ENCODE results near the gene GBA3.

The GBA3 gene

GRCh38 chr4:22741744-22742143, 49.0 kb downstream of the GBA3 start:
- DNase-seq = no peak
- H3K27ac ChIP-seq (ENCODE audit: low read length) = no peak overlapping the region
- no peak overlapping the region for H3K9ac ChIP-seq (ENCODE audit: low read length)
- H3K4me2 ChIP-seq (ENCODE audit: low read depth, low read length) = no peak overlapping the region
- no peak for TF ChIP-seq EZH2 (optimal IDR thresholded peaks at IDR 0.05; ENCODE audit: low read depth, low read length)
- no peak for TF ChIP-seq EZH2phosphoT487 (IDR thresholded peaks at IDR 0.05; ENCODE audit: low read length)
- no peak for TF ChIP-seq CTCF (IDR thresholded peaks at IDR 0.05; ENCODE audit: low read length)
- no peaks in the 10 kb centered on the region for H3K9me2 ChIP-seq (replicated peaks; ENCODE audit: insufficient read depth, low read length)
- no peaks in the 10 kb centered on the region for H3K9me3 ChIP-seq (replicated peaks; ENCODE audit: insufficient read depth, low read length)
- H3K4me3 ChIP-seq (ENCODE audit: low read length) = no peak overlapping the region
- H3K4me1 ChIP-seq (ENCODE audit: low read length) = no peaks in the 10 kb centered on the region
- H3K79me2 ChIP-seq (ENCODE audit: low read length) = no peaks in the 10 kb centered on the region
- H3K27me3 ChIP-seq (replicated peaks; ENCODE audit: insufficient read depth, low read length) = no peaks in the 10 kb centered on the region
- no peak overlapping the region for H2AFZ ChIP-seq (ENCODE audit: low read length)
- no peaks in the 10 kb centered on the region for H3K36me3 ChIP-seq (replicated peaks; ENCODE audit: insufficient read depth, low read length)
- no peaks in the 10 kb centered on the region for H3F3A ChIP-seq (ENCODE audit: insufficient read depth, low read length)
- no peaks in the 10 kb centered on the region for H4K20me1 ChIP-seq (ENCODE audit: insufficient read depth, low read length)

- no peaks in the 10 kb centered on the region for H3K9me2 ChIP-seq (replicated peaks; ENCODE audit: insufficient read depth, low read length)
- no peak overlapping the region for H3K4me3 ChIP-seq (ENCODE audit: low read length)
- no peaks in the 10 kb centered on the region for H3K4me1 ChIP-seq (ENCODE audit: low read length)
- H3K27me3 ChIP-seq (replicated peaks; ENCODE audit: insufficient read depth, low read length) = no peaks in the 10 kb centered on the region
- TF ChIP-seq EZH2 (optimal IDR thresholded peaks at IDR 0.05; ENCODE audit: low read depth, low read length) (no peak), EZH2phosphoT487 (IDR thresholded peaks at IDR 0.05; ENCODE audit: low read length) (no peak), CTCF (IDR thresholded peaks at IDR 0.05; ENCODE audit: low read length) (no peak)
- no peaks in the 10 kb centered on the region for H3K36me3 ChIP-seq (replicated peaks; ENCODE audit: insufficient read depth, low read length)
- no peak overlapping the region for H3K4me2 ChIP-seq (ENCODE audit: low read depth, low read length)
- DNase-seq = no peak
- no peak overlapping the region for H2AFZ ChIP-seq (ENCODE audit: low read length)
- H4K20me1 ChIP-seq (ENCODE audit: insufficient read depth, low read length) = no peaks in the 10 kb centered on the region
- no peaks in the 10 kb centered on the region for H3F3A ChIP-seq (ENCODE audit: insufficient read depth, low read length)
- no peak overlapping the region for H3K9ac ChIP-seq (ENCODE audit: low read length)
- no peaks in the 10 kb centered on the region for H3K79me2 ChIP-seq (ENCODE audit: low read length)
- no peak overlapping the region for H3K27ac ChIP-seq (ENCODE audit: low read length)
- H3K9me3 ChIP-seq (replicated peaks; ENCODE audit: insufficient read depth, low read length) = no peaks in the 10 kb centered on the region
Observed at GRCh38 chr4:22743290-22743689, 50.6 kb downstream of the GBA3 start.

- Histone ChIP-seq H3K9me2 (replicated peaks; ENCODE audit: insufficient read depth, low read length) (no peaks in the 10 kb centered on the region), H3F3A (ENCODE audit: insufficient read depth, low read length) (no peaks in the 10 kb centered on the region), H3K27ac (ENCODE audit: low read length) (no peak overlapping the region), H3K4me3 (ENCODE audit: low read length) (no peak overlapping the region), H3K27me3 (replicated peaks; ENCODE audit: insufficient read depth, low read length) (no peaks in the 10 kb centered on the region), H2AFZ (ENCODE audit: low read length) (no peak overlapping the region), H3K4me1 (ENCODE audit: low read length) (no peaks in the 10 kb centered on the region), H3K9ac (ENCODE audit: low read length) (no peak overlapping the region), H3K79me2 (ENCODE audit: low read length) (no peaks in the 10 kb centered on the region), H3K36me3 (replicated peaks; ENCODE audit: insufficient read depth, low read length) (no peaks in the 10 kb centered on the region), H3K9me3 (replicated peaks; ENCODE audit: insufficient read depth, low read length) (no peaks in the 10 kb centered on the region), H4K20me1 (ENCODE audit: insufficient read depth, low read length) (no peaks in the 10 kb centered on the region), H3K4me2 (ENCODE audit: low read depth, low read length) (no peak overlapping the region)
- DNase-seq = no peak
- no peak for TF ChIP-seq CTCF (IDR thresholded peaks at IDR 0.05; ENCODE audit: low read length)
- TF ChIP-seq EZH2 (optimal IDR thresholded peaks at IDR 0.05; ENCODE audit: low read depth, low read length) = no peak
Observed at GRCh38 chr4:22744478-22745062, 51.8 kb downstream of the GBA3 start.
